ENCODE measurements around the gene CDHR1. TPM values are rescaled to one million over a fixed set of nuclear protein-coding genes. Genes with fewer than 3 reads are reported as not detected.

Gene CDHR1
- total RNA-seq, 8 experiments from 2014 or later, result 1.7 to 4.6 (median 3.0) TPM

DNA sequence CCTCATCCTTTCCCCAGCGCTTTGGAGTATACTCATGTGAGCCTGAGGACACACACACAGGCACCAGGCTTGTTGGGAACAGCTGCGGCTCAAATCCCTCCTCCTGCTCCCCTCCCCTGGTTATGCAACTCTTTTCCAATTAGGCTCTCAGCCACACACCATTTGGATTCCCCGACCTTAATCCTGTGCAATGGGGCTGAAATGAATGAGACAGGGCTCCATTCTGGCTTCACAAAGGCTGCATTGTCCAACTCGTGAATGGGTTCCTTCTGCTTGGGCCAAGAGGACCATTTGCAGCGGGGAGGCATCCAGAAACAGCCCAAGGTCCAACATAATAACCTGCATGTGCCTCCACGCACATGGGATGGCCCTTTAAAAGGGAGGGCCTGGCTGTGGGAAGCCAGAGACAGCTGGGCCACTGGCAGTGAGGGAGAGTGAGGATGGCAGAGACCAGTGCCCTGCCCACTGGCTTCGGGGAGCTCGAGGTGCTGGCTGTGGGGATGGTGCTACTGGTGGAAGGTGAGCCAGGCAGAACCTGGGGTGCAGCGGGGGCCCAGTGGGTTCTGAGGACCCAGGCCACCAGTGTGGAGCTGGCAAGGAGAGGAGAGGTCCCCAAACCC is 50.4 kb downstream of the CDHR1 start, which contains the start of gene RGR:
RGR (plus strand) TSS at position 403 of the 620 bp plus-strand sequence; CDS start at position 441, 38 bp downstream.
- H3K4me3 ChIP-seq, result no peak within 1 kb of the TSS
- WGBS, 10 experiments, result 0 to 20% (median 3%) methylated on average over 1 to 6 of the region's 9 CpGs; no CpG with 5 or more reads in 2 of the 10 experiments
- peak within 1 kb of the TSS in 1 of 2 donors; percentile 24 for H3K27ac ChIP-seq
- peaks cover 9 to 17% of the 10 kb centered on the region in 2 donors for H3K4me1 ChIP-seq (replicated peaks in 1 of 2)
- ATAC-seq (replicated peaks in 6 of 8), result peak; percentile 86 to 95 (median 91)
- in situ Hi-C loops (cut with MboI; ENCODE audit: low pct_unique_long_range_greater_than_20kb in 2 of 9, low sequenced_read_pairs in 9 of 9, unreplicated experiment in 9 of 9), result no loop called here

GRCh38 chr10:84247496-84247895 is 53.2 kb downstream of the CDHR1 start:
- WGBS, 10 experiments, result 43 to 100% (median 84%) methylated on average over 3 to 5 of the region's 6 CpGs; no CpG with 5 or more reads in 6 of the 10 experiments
- Histone ChIP-seq H3K4me3 (no peak overlapping the region), H3K27ac (no peak overlapping the region), H3K4me1 (replicated peaks in 1 of 2) (peaks cover 9 to 17% of the 10 kb centered on the region in 2 donors)
- in situ Hi-C loops (cut with MboI; ENCODE audit: low pct_unique_long_range_greater_than_20kb in 2 of 9, low sequenced_read_pairs in 9 of 9, unreplicated experiment in 9 of 9), result no loop called here
- ATAC-seq (replicated peaks in 6 of 8), result no peak

DNA sequence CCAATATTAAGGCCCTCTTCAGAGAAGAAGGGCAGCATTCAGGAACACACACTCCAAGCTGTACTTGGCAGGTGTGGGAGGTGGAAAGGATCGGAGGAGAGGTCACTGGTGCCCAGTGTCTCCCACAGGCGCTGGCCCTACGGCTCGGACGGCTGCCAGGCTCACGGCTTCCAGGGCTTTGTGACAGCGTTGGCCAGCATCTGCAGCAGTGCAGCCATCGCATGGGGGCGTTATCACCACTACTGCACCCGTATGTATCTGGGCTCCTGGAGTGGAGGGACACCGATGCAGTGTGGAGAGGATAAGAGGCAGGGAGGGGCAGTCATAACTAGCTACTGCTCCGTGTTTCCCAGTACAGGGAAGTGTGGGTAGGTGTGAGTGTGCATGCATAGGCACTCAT is 54.5 kb downstream of the CDHR1 start:
- in situ Hi-C loops (cut with MboI; ENCODE audit: low pct_unique_long_range_greater_than_20kb in 2 of 9, low sequenced_read_pairs in 9 of 9, unreplicated experiment in 9 of 9), result no loop called here
- WGBS, 10 experiments, result 25 to 80% (median 74%) methylated on average over 1 to 4 of the region's 12 CpGs; no CpG with 5 or more reads in 7 of the 10 experiments

DNA sequence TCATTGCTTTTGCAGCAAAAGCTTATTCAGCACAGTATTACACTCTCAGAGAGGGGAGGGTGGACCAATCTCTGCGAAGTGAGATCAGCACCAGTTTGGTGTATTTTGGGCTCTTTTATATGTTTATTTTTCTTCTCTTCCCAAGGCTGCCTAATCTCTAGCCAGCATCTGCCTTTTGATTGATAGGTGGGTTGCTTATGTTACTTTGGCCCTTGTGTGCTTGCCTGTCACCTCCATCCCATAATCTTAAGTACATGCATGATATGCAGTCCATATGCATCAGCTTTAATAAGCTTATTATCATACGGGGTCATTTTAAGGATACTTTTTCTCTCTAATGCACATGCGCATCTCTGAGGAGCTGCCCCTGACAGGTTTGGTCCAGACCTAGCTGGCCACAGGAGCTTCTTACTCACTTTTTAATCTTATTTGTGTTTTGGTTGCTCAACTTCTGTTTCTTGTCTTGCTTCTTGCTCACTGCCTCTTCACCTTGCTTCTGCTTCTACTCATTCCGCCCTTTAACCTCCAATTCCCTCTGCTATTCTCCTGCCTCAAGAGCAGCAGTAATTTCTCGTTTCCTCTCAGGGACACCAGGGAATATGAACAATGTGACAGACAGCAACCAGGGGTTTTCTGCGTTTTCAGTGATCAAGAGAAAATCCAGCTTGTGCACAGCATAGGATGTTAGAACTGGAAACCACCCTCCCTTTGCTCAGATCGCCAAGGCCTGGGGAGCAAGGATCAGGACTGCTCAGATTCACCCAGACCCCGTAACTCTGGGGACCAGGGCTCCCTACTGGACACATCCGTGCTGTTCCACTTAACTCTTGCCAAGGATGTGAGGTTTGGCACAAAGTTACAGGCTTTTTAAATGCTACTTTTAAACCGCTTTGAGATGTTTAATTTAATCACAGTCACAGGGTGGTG is 60.5 kb downstream of the CDHR1 start:
- in situ Hi-C loops (cut with MboI; ENCODE audit: low pct_unique_long_range_greater_than_20kb in 2 of 9, low sequenced_read_pairs in 9 of 9, unreplicated experiment in 9 of 9), result loop anchor here in 3 of 9 experiments (25.0 kb wide), 1 partner anchor 282 kb away; no protein-coding TSS in a partner anchor
- WGBS, 10 experiments, result 23 to 94% (median 77%) methylated on average over 1 to 9 of the region's 10 CpGs
- peak in 7 of 8 experiments; percentile 19 to 88 (median 73) for ATAC-seq (replicated peaks in 6 of 8)
- Histone ChIP-seq H3K4me1 (replicated peaks in 1 of 2) (peaks cover 11 to 18% of the 10 kb centered on the region in 2 donors), H3K4me3 (no peak overlapping the region), H3K27ac (peak overlapping the region; percentile 2 to 60)

More for the DNA sequence above, 54.5 kb downstream of the CDHR1 start:
- H3K4me1 ChIP-seq (replicated peaks in 1 of 2), result peaks cover 9 to 17% of the 10 kb centered on the region in 2 donors
- ATAC-seq (replicated peaks in 6 of 8), result no peak
- H3K27ac ChIP-seq, result no peak overlapping the region
- no peak overlapping the region for H3K4me3 ChIP-seq

DNA sequence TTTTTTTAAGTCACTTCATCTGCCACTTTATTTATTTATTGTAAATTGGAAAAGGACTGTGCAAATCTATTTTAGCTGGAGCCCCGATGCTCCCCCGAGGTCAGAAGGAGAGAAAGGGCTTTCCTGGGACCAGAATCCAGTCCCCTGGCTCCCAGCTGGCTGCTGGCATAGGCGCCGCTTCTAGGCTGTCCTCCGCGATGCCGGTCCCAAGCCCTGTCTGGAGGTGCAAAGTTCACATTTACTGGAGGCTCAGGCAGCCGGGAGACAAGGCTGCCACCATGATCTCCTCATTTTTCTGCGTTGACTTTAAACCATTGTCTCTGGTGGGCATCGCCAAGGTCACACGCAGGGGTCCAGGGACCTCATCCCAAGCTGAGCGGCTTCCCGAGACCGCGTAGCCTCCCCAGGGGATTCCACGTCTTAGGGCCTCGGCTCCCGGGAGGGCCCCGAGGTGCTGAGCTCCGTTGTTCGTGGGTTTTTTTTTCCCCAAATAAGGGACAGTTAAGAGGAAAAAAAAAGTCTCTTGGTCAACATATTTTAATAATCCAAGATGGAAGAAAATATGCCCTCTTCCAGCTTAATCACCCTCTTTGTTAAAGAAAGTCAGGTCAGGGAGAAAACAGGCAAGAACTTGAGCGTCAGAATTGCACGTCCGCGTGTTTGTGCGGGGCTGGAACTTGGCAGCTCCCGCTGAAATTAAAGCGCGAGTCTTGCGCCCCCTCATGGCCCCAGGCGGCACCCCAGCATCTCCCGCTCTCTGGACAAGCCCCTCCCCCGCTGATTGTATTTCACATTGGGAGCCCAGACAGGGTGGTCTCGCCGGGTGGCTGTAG is 62.4 kb downstream of the CDHR1 start:
- WGBS, 10 experiments, result 2 to 100% (median 53%) methylated on average over 1 to 11 of the region's 35 CpGs; no CpG with 5 or more reads in 1 of the 10 experiments
- ATAC-seq (replicated peaks in 6 of 8), result peak in 7 of 8 experiments; percentile 24 to 64 (median 47)
- Histone ChIP-seq H3K4me3 (no peak overlapping the region), H3K4me1 (replicated peaks in 1 of 2) (peaks cover 11 to 18% of the 10 kb centered on the region in 2 donors), H3K27ac (no peak overlapping the region)
- in situ Hi-C loops (cut with MboI; ENCODE audit: low pct_unique_long_range_greater_than_20kb in 2 of 9, low sequenced_read_pairs in 9 of 9, unreplicated experiment in 9 of 9), result loop anchor here in 3 of 9 experiments (25.0 kb wide), 1 partner anchor 281 kb away; no protein-coding TSS in a partner anchor

- Histone ChIP-seq H3K4me3 (no peak overlapping the region), H3K4me1 (replicated peaks in 1 of 2) (peaks cover 11 to 18% of the 10 kb centered on the region in 2 donors), H3K27ac (no peak overlapping the region)
- ATAC-seq (replicated peaks in 6 of 8), result no peak
- WGBS, 10 experiments, result 46 to 100% (median 88%) methylated on average over 2 to 7 of the region's 15 CpGs; no CpG with 5 or more reads in 3 of the 10 experiments
- in situ Hi-C loops (cut with MboI; ENCODE audit: low pct_unique_long_range_greater_than_20kb in 2 of 9, low sequenced_read_pairs in 9 of 9, unreplicated experiment in 9 of 9), result loop anchor here in 3 of 9 experiments (25.0 kb wide), 1 partner anchor 280 kb away; no protein-coding TSS in a partner anchor
Observed at GRCh38 chr10:84257343-84258020, 63.1 kb downstream of the CDHR1 start.

DNA sequence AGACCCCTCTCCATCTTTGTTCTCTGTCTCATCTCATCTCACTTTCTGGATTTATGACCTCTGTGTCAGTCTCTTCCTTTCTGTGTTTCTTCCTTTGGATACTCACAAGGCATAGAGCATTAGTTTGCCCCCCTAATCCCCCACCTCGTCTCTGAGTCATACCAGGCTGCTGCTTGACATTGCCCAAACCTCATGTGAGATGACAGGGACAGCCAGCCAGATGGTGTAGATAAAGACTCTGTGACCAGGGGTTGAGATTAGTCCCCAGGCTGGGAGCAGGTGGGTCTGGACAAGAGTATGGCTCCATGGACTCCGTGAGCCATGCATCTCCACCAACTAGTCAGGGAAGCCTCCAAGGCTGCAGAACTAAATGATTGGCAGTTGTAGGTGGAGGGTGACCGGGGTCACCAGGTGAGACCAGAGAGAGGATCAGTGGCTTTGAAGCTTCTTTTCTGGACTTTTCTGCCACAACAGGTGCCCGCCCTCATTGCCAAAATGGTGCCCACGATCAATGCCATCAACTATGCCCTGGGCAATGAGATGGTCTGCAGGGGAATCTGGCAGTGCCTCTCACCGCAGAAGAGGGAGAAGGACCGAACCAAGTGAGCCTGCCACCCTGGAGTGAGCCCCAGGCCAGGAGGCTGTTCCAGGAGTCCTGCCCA is 63.8 kb downstream of the CDHR1 start:
- no peak overlapping the region for H3K4me3 ChIP-seq
- 17 to 100% (median 92%) methylated on average over 1 to 4 of the region's 7 CpGs; no CpG with 5 or more reads in 1 of the 10 experiments for WGBS, 10 experiments
- H3K27ac ChIP-seq, result no peak overlapping the region
- H3K4me1 ChIP-seq (replicated peaks in 1 of 2), result peaks cover 11 to 18% of the 10 kb centered on the region in 2 donors
- ATAC-seq (replicated peaks in 6 of 8), result peak in 2 of 8 experiments; percentile 22 to 26
- in situ Hi-C loops (cut with MboI; ENCODE audit: low pct_unique_long_range_greater_than_20kb in 2 of 9, low sequenced_read_pairs in 9 of 9, unreplicated experiment in 9 of 9), result loop anchor here in 3 of 9 experiments (25.0 kb wide), 1 partner anchor 279 kb away; no protein-coding TSS in a partner anchor

GRCh38 chr10:84261236-84261915 is 67.0 kb downstream of the CDHR1 start:
- Histone ChIP-seq H3K4me1 (replicated peaks in 1 of 2) (peaks cover 5 to 9% of the 10 kb centered on the region in 2 donors), H3K4me3 (no peak overlapping the region), H3K27ac (no peak overlapping the region)
- 60 to 100% (median 80%) methylated on average over 1 to 2 of the region's 7 CpGs; no CpG with 5 or more reads in 5 of the 10 experiments for WGBS, 10 experiments
- ATAC-seq (replicated peaks in 6 of 8), result no peak
- in situ Hi-C loops (cut with MboI; ENCODE audit: low pct_unique_long_range_greater_than_20kb in 2 of 9, low sequenced_read_pairs in 9 of 9, unreplicated experiment in 9 of 9), result loop anchor here in 8 of 9 experiments (10.0 to 25.0 kb wide), 4 partner anchors 263 to 283 kb away; no protein-coding TSS in a partner anchor

DNA sequence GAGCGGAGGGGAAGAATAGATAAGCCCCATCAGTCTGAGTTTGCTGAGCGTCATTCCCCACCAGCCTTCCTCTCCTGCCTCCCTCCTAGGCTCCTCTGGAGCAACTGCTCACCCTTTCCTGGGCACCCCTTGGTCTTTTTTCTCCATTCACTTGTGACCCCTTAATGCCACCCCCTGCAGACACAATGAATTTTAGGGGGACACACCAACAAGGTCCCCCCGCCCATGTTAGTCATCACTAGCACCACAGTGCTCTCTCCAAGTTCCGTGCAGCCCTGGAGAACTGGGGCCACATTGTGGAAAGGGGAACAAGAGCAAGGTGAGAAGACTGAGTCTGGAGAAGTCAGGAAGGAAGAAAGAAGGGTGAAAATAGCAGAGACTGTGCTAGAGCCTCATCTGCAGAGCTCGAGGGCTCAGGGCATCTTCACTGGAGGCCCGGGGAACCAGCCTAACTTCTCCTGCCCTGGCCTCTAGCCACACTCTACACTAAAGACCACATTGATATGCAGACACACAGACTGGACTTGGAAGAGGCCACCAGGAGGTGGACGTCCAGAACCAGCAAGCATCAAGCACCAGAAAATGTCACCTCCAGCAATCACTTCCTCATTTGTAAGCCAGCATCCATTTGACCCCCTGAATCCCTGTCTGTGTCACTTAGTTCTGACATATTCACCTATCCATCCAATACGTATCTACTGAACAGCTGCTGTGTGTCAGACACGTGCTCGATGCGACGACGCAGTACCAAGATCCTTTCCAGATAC is 68.0 kb downstream of the CDHR1 start:
- no peak for ATAC-seq (replicated peaks in 6 of 8)
- in situ Hi-C loops (cut with MboI; ENCODE audit: low pct_unique_long_range_greater_than_20kb in 2 of 9, low sequenced_read_pairs in 9 of 9, unreplicated experiment in 9 of 9), result loop anchor here in 8 of 9 experiments (10.0 to 25.0 kb wide), 4 partner anchors 262 to 282 kb away; no protein-coding TSS in a partner anchor
- Histone ChIP-seq H3K4me3 (no peak overlapping the region), H3K4me1 (replicated peaks in 1 of 2) (peaks cover 3 to 5% of the 10 kb centered on the region in 2 donors), H3K27ac (no peak overlapping the region)
- 28 to 100% (median 84%) methylated on average over 1 to 10 of the region's 13 CpGs for WGBS, 10 experiments

DNA sequence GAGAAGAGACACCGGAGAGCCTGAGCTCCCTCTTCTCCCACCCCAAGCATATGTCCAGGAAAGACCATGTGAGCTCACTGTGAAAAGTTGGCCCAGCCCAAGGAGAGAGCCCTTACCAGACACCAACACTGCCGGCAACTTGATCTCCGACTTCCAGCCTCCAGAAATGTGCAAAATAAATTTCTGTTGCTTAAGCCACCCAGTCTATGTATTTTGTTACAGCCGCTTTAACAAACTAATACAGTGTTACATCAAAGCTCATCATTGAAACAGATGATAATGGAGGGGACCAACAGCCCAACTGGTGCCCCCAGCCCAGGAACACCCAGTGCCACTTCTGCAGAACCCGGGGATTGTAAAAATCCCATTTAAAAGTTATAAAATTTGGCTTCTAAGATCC is 69.4 kb downstream of the CDHR1 start:
- Histone ChIP-seq H3K4me1 (replicated peaks in 1 of 2) (peaks cover 3 to 5% of the 10 kb centered on the region in 2 donors), H3K4me3 (no peak overlapping the region), H3K27ac (no peak overlapping the region)
- no peak for ATAC-seq (replicated peaks in 6 of 8)
- 33 to 79% (median 70%) methylated on average over 2 to 4 of the region's 5 CpGs; no CpG with 5 or more reads in 5 of the 10 experiments for WGBS, 10 experiments
- in situ Hi-C loops (cut with MboI; ENCODE audit: low pct_unique_long_range_greater_than_20kb in 2 of 9, low sequenced_read_pairs in 9 of 9, unreplicated experiment in 9 of 9), result loop anchor here in 8 of 9 experiments (10.0 to 25.0 kb wide), 4 partner anchors 261 to 281 kb away; no protein-coding TSS in a partner anchor
